GM19328 (cell line): ENCODE measurements around the gene TEK.
"Not testable (repeated sequence)": the region's sequence is repeated elsewhere in the genome, so short reads cannot be mapped to it uniquely, and the experiment has no call there.

Source experiments
- ATAC-seq: cut with Tn5 transposase; IDR thresholded peaks from one replicate; pipeline ENCODE4 v1.9.1; 2021; ENCODE audit warnings: mild to moderate bottlenecking, moderate library complexity; ENCODE audit not compliant: unreplicated experiment

The TEK gene

DNA sequence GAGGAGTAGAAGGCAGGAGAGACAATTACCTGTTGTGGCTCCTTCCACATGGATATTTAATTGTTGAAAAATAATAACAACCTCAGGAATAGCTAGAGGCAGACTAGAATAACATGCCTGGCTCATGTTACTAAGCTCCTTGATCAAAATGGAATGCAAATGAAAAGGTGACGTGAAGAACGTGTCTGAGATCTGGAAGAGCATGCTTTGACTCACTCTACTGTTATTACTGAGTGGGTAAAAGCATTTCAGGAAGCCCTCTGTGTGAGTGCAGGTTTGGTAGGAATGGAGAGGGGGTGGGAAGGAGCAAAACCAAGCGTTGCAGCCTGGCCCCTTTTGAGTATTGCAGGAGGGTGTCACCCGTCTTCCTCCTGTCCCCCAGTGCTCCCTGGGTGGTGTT, 103.2 kb downstream of the TEK start:
- ATAC-seq: no peak

DNA sequence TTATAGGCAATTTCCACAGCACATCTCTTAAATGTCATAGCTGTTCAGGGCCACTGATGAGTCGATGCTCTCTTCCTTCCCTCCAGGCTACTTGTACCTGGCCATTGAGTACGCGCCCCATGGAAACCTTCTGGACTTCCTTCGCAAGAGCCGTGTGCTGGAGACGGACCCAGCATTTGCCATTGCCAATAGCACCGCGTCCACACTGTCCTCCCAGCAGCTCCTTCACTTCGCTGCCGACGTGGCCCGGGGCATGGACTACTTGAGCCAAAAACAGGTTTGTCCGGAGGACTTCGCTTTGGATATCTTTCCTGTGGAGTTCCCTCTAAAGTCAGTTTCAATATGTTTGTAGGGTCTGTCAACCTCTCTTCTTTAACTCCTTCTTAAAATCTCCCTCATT, 103.6 kb downstream of the TEK start:
- ATAC-seq: no peak

DNA sequence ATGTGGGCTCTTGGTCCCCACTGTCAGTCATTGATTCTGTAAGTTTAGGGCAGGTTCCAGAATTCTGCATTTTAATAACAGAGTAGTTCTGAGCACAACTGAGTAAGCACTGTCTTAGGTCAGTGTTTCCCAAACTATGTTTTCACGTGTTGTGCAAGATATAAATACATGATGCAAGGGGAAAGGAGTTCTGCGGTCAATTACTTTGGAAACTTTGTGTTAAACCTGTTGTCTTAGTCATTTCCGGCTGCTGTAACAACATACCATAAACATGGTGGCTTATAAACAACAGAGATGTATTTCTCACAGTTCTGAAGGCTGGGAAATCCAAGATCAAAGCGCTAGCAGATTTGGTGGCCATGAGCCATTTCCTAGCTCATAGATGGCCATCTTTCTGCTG, 118.2 kb downstream of the TEK start:
- no peak for ATAC-seq

DNA sequence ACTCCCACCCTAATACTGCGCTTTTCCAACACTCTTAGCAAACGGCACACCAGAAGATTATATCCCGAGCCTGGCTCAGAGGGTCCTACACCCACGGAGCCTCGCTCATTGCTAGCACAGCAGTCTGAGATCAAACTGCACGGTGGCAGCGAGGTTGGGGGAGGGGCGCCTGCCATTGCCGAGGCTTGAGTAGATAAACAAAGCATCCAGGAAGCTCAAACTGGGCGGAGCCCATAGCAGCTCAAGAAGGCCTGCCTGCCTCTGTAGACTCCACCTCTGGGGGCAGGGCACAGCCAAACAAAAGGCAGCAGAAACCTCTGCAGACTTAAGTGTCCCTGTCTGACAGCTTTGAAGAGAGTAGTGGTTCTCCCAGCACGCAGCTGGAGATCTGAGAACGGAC, 130.6 kb downstream of the TEK start:
- ATAC-seq: not testable (repeated sequence)

DNA sequence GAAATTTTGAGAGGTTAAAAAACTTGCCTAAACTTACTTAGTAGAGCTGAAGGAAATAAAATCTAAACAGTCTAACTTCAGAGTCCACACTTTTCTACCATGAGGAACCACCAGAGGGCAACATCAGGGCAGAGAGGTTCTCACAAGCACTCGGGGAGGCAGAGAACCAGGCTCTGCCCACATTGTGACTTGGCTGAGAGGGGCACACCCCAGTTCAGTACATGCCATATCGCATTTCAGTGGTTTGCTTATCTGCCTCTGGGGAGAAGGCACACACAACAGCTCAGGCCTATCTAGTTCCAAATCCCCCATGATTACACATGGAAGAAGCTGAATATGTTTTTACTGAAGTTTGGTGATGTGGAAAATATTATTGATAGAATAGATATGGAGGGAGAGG, 138.7 kb downstream of the TEK start:
- ATAC-seq: peak; percentile 83

DNA sequence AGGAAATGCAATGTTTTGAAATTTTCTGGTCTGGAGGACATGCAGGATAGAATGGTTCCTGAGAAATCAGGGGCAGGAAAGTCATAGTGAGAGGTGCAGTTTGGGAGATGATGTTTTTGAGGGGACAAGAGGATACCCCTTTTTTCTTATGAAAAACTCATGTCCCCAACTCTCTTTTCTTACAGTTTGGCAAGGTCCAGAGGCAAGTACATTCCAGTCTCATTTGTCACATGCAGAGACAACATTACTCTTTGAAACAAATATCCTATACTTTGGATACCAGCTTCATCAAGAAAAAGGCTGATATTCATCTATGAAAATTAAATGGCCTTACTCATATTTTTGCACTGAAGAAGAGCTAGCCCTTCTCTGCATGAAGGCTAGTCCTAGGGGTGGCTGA, 139.7 kb downstream of the TEK start:
- ATAC-seq: no peak

DNA sequence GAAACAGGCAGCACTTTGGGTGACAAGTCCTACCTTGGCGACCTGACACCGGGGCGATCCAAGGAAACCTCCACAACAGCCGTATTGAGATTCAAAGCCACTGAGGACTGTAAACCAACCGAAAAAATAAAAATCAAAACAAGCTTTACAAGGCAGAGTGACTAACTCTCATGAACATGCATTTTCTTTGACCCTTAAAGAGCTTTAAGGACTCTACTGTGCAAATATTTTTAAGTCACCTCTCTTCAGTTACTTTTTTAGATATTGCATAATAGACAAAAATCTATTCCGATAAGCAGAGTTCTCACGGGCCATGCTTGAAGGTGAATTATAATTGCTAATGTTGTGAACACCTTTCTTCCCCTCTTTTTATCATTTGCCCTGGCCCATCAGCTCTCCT, 149.6 kb downstream of the TEK start:
- no peak for ATAC-seq

DNA sequence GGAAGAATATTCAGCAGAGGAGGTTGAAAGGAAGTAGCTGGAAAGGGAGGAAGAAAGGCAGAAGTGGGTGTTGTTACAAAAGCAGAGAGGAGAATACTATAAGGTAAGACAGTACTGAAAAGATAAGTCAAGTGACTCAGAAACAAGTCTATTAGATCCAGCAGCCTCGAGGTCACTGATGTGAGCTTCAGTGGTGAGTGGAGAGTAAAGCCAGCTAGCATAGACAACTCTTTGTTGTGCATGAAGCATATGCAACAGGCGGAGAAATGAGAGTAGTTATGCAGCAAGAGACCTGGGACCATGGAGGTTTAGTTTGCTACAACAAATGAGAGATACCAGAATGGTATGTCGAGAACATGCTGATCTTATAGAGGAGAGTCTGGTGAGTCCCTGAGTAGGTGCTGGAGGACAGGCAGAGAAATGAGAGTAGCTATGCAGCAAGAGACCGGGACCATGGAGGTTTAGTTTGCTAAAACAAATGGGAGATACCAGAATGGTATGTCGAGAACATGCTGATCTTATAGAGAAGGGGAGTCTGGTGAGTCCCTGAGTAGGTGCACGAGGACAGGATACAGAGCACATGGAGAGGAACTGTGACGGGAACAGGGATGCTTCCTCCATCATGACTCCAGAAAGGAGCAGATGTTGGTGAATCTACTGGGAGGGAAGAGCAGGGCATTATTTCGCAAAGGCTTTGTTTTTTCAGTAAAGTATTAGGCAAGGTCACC, 151.9 kb downstream of the TEK start:
- no peak for ATAC-seq

DNA sequence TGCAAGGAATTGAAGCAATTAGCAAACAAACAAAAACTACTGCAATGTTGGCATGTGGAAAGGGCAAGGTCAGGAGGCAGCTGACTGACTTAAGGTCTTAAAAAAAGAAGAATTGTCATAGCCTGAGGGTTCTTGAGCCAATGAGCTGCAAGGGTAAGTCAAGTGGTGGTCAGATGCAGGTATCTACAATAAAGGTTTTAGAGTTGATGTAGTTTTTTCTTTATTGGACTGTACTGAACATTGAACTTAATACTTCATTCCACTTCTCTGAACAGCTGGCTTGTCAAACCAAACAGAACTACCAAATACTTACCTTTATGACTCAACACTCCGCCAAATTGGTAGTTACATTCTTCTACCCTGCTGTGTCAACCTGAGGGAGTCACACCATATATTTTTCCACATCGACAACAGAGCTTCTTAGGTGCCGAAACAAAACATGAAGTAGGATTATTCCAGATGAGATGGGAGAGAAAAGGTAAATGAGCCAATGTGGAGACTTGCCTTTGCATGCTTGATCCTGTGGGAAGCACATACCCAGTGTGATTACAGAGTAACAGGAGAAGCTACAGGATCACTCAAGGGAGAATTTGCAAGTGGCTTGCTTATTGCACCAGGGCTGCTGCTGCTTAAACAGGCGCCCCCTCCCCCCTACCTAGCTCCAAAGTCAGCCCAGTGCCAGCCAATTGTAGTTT, 152.6 kb downstream of the TEK start:
- no peak for ATAC-seq

DNA sequence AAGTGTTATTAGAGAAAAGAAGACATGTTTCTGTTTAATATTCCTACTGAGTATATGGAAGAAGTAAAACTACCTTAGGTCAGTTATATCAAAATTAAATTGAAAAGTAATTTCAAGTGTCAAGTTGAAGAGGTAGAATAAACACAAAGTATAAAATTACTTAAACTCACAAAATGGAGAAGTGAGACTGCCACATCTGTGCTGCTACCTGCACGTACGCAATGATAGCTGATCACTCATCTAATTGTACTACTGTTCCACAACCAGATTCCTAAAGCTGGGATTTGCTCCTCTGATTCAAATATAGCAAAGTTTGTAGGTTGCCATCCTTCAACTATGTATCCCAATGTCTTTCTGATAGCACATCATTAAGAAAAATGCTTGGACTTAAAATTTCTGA, 163.1 kb downstream of the TEK start:
- ATAC-seq: no peak

DNA sequence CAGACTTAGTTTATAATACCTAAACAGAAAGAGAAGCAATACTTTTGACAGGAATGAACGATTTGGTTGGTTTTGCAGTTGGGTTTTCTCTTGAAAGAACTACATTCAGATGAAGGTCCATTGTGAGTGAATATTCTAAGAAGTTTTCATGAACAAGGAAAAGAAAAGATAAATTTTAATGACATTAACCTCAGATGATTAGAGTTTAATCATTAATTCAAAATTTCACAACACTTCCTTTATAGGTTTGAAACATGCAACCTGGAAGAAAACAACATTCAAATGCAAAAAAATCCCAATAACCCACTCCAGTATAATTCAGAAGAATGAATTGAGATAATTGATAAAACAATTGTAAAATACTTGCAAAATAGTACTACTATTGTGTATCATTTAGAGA, 164.2 kb downstream of the TEK start:
- ATAC-seq: no peak

DNA sequence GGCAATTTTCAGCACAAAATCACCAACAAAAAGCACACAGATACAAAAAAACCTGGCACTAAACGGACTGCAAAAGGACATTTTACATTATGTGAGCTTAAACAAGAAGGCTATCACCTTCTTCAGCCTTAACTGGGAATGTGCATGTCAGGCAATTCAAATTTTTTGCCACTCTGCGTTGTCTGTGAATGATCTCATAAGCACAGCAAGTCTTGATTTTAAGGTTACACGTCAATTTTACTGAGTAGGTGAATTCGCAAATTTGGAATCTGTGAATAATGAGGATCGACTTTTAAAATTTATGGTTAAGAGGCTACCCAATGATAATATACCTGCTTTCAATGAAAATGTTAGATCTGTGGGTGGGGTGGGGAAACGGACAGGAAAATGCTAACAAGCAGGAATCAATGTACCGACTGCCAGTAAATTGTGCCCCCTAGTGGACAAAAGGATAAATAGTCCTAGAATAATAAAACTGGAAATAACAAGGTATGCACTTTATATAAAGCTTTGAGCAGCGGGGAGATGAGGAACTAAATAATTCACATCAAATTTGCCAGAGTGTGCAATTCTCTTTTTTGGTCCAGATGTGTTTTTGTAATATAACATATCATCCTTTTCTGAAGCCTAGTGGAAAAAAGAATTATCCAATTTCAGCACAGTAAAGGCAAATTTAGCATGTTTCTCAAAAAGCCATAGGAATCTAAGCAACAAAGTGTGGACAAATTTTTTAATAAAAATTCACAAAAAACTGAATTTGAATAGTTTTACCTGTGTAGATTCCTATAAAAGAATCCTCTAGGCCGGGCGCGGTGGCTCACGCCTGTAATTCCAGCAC, 167.4 kb downstream of the TEK start:
- peak; percentile 53 for ATAC-seq

DNA sequence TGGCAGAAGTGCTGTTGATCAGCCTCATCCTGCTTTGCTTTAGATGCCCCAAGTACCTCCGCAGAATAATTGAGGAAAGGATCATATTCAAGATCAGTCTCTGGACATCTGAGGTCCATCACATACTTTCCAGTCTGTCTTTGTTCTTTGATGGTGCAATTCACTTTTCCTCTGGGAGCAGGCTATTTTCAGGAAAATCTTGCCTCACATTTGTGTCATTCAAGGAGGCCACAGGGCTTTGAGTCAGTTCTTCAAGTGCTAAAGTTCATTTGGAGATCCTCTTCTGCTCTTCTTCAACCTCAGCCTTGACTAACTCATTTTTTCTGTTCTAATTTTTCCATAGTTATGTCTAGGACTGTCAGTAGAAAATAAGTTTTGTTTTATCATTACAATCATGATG, 169.3 kb downstream of the TEK start:
- no peak for ATAC-seq

DNA sequence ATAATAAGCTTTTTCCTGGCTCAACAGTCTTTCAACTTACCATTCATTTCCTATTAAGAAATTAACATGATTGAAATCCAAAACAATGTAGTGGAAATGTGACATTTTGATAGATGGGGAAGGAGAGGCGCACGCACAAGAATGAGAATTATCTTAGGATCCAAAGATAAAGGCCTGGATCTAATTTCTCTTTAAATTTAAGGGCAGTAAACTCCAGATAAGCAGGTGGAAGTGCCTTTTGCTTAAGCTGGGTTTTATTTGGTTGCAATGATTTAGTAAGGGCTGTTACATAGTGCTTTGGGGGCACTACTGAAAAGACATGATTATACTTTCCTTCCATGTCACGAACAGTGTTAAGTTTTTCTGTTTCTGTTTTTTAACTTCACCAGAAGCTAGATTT, 170.6 kb downstream of the TEK start:
- ATAC-seq: no peak
